Testis (tissue), 2 donors: ENCODE results near the gene HAO2.

ENCODE experiments used
- CTCF ChIP-seq, 3 experiments: fragments of 450-650 bp in 2 of 3; fragments of 200-600 bp in 1 of 3; sonication (generic) in 1 of 3; IDR thresholded peaks; one replicate each; pipeline ENCODE4 v1.5.1; 2016 to 2019; ENCODE audit warnings: antibody characterized with exemption in 3 of 3, mild to moderate bottlenecking in 2 of 3, moderate library complexity in 1 of 3
- POLR2A ChIP-seq: fragments of 450-650 bp; IDR thresholded peaks from one replicate; pipeline ENCODE4 v1.6.1; 2017; ENCODE audit warnings: antibody characterized with exemption, mild to moderate bottlenecking, moderate library complexity

- TF ChIP-seq POLR2A = no peak
- no peak for TF ChIP-seq CTCF (IDR thresholded peaks at IDR 0.05)
These were observed 8.0 kb downstream of the HAO2 start for GRCh38 chr1:119376594-119376993.
